ENCODE results near the gene VIPR2.

GRCh38 chr7:159192725-159193453, 48.2 kb upstream of the VIPR2 start:
- no peak for TF ChIP-seq CTCF (IDR thresholded peaks at IDR 0.05)
- no peak for TF ChIP-seq POLR2A (IDR thresholded peaks at IDR 0.05)
